Measurements from ENCODE around the gene TRIM26. TPM values are rescaled to one million over a fixed set of nuclear protein-coding genes. Genes with fewer than 3 reads are reported as not detected.

The TRIM26 gene
- total RNA-seq, 2 experiments from 2014 or later = 42.1 to 44.1 TPM

GRCh38 chr6:30204116-30204515, 9.1 kb downstream of the TRIM26 start:
- H3K36me3 ChIP-seq (ENCODE audit: insufficient read depth, low read length) = peaks cover 60% of the 10 kb centered on the region
- Mint-ChIP-seq H3K4me1 (ENCODE audit: low read depth) (peaks cover 74% of the 10 kb centered on the region), H3K27ac (no peak overlapping the region), H3K4me3 (no peak overlapping the region), H3K36me3 (ENCODE audit: low read depth) (peaks cover 53% of the 10 kb centered on the region), H3K9me3 (no peaks in the 10 kb centered on the region), H3K27me3 (no peaks in the 10 kb centered on the region)
- intact Hi-C loops (cut with DNase I, micrococcal nuclease) = no loop called here
- ChIA-PET CTCF (interaction anchor here (1.3 kb wide), 1 partner anchor 15 kb away, joined by 5 read pairs; no protein-coding TSS in a partner anchor), POLR2A (interaction anchor here (1.5 kb wide), 1 partner anchor 9 kb away, joined by 5 read pairs; the partner anchor contains the start of gene TRIM26)
- H3K4me3 ChIP-seq (ENCODE audit: low read length) = no peak overlapping the region
- no peaks in the 10 kb centered on the region for H3K27me3 ChIP-seq (ENCODE audit: control insufficient read depth in 1 of 2, insufficient read depth in 2 of 2, low read length in 2 of 2)
- no peak for DNase-seq
- H3K4me1 ChIP-seq (ENCODE audit: insufficient read depth, low read length) = peaks cover 40% of the 10 kb centered on the region
- no peaks in the 10 kb centered on the region for H3K9me3 ChIP-seq (ENCODE audit: control insufficient read depth in 1 of 2, insufficient read depth in 1 of 2, low read length in 2 of 2)
- no peak for ATAC-seq (ENCODE audit: poor library complexity)
- H3K27ac ChIP-seq (ENCODE audit: low read depth in 1 of 2, low read length in 2 of 2) = no peak overlapping the region
- TF ChIP-seq, protein P1, sequence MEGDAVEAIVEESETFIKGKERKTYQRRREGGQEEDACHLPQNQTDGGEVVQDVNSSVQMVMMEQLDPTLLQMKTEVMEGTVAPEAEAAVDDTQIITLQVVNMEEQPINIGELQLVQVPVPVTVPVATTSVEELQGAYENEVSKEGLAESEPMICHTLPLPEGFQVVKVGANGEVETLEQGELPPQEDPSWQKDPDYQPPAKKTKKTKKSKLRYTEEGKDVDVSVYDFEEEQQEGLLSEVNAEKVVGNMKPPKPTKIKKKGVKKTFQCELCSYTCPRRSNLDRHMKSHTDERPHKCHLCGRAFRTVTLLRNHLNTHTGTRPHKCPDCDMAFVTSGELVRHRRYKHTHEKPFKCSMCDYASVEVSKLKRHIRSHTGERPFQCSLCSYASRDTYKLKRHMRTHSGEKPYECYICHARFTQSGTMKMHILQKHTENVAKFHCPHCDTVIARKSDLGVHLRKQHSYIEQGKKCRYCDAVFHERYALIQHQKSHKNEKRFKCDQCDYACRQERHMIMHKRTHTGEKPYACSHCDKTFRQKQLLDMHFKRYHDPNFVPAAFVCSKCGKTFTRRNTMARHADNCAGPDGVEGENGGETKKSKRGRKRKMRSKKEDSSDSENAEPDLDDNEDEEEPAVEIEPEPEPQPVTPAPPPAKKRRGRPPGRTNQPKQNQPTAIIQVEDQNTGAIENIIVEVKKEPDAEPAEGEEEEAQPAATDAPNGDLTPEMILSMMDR (IDR thresholded peaks at IDR 0.05) = no peak

- ATAC-seq (ENCODE audit: poor library complexity) = no peak
- intact Hi-C loops (cut with DNase I, micrococcal nuclease) = no loop called here
- POLR2A ChIA-PET = no interaction called here
- no peaks in the 10 kb centered on the region for H3K27me3 ChIP-seq (ENCODE audit: control insufficient read depth in 1 of 2, insufficient read depth in 2 of 2, low read length in 2 of 2)
- no peaks in the 10 kb centered on the region for H3K9me3 Mint-ChIP-seq
- H3K4me1 Mint-ChIP-seq (ENCODE audit: low read depth) = peaks cover 60% of the 10 kb centered on the region
- H3K4me3 Mint-ChIP-seq = no peak overlapping the region
- H3K36me3 ChIP-seq (ENCODE audit: insufficient read depth, low read length) = peaks cover 68% of the 10 kb centered on the region
- H3K4me3 ChIP-seq (ENCODE audit: low read length) = no peak overlapping the region
- H3K36me3 Mint-ChIP-seq (ENCODE audit: low read depth) = peaks cover 63% of the 10 kb centered on the region
- peaks cover 32% of the 10 kb centered on the region for H3K4me1 ChIP-seq (ENCODE audit: insufficient read depth, low read length)
- H3K9me3 ChIP-seq (ENCODE audit: control insufficient read depth in 1 of 2, insufficient read depth in 1 of 2, low read length in 2 of 2) = no peaks in the 10 kb centered on the region
- TF ChIP-seq, protein P1 (IDR thresholded peaks at IDR 0.05) = no peak
- no peak overlapping the region for H3K27ac Mint-ChIP-seq
- no peak for DNase-seq
- CTCF ChIA-PET = no interaction called here
- no peak overlapping the region for H3K27ac ChIP-seq (ENCODE audit: low read depth in 1 of 2, low read length in 2 of 2)
- no peaks in the 10 kb centered on the region for H3K27me3 Mint-ChIP-seq
These were observed 10.8 kb downstream of the TRIM26 start for GRCh38 chr6:30202366-30202765.

- H3K27me3 ChIP-seq (ENCODE audit: control insufficient read depth in 1 of 2, insufficient read depth in 2 of 2, low read length in 2 of 2) = no peaks in the 10 kb centered on the region
- H3K9me3 Mint-ChIP-seq = no peaks in the 10 kb centered on the region
- intact Hi-C loops (cut with DNase I, micrococcal nuclease) = no loop called here
- H3K4me1 ChIP-seq (ENCODE audit: insufficient read depth, low read length) = peaks cover 18% of the 10 kb centered on the region
- H3K27ac ChIP-seq (ENCODE audit: low read depth in 1 of 2, low read length in 2 of 2) = no peak overlapping the region
- ChIA-PET POLR2A (no interaction called here), CTCF (no interaction called here)
- H3K4me3 Mint-ChIP-seq = no peak overlapping the region
- H3K4me1 Mint-ChIP-seq (ENCODE audit: low read depth) = peaks cover 46% of the 10 kb centered on the region
- ATAC-seq (ENCODE audit: poor library complexity) = no peak
- H3K27ac Mint-ChIP-seq = peak overlapping the region; percentile 11
- no peaks in the 10 kb centered on the region for H3K27me3 Mint-ChIP-seq
- peaks cover 78% of the 10 kb centered on the region for H3K36me3 Mint-ChIP-seq (ENCODE audit: low read depth)
- no peak overlapping the region for H3K4me3 ChIP-seq (ENCODE audit: low read length)
- peak in 2 of 14 experiments; percentile 15 to 28 for DNase-seq
- H3K36me3 ChIP-seq (ENCODE audit: insufficient read depth, low read length) = peaks cover 74% of the 10 kb centered on the region
- TF ChIP-seq, protein P1 (IDR thresholded peaks at IDR 0.05) = no peak
- no peaks in the 10 kb centered on the region for H3K9me3 ChIP-seq (ENCODE audit: control insufficient read depth in 1 of 2, insufficient read depth in 1 of 2, low read length in 2 of 2)
These were observed 12.5 kb downstream of the TRIM26 start for GRCh38 chr6:30200551-30201281.

All from CD4-positive, alpha-beta T cell (primary cell).